ENCODE measurements around the gene HNRNPAB.

Gene HNRNPAB

DNA sequence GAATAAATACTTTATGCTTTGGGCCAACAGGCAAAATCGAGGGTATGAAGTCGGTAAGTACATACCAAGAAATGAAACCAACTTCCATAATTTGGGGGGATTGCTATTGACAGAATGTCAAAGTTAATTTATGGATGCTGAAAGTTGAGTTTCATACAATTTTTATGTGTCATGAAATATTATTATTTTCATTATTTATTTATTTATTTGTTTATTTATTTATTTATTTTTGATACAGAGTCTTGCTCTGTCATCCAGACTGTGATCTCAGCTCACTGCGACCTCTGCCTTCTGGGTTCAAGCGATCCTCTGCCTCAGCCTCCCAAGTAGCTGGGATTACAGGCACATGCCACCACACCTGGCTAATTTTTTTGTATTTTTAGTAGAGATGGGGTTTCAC, 12.7 kb upstream of the HNRNPAB start:
- peaks cover 0 to 33% of the 10 kb centered on the region in 2 donors for H3K27me3 ChIP-seq
- no peak overlapping the region for H3K4me3 ChIP-seq
- H3K4me1 ChIP-seq, result no peaks in the 10 kb centered on the region
- no peaks in the 10 kb centered on the region for H3K36me3 ChIP-seq
- TF ChIP-seq, protein P1, sequence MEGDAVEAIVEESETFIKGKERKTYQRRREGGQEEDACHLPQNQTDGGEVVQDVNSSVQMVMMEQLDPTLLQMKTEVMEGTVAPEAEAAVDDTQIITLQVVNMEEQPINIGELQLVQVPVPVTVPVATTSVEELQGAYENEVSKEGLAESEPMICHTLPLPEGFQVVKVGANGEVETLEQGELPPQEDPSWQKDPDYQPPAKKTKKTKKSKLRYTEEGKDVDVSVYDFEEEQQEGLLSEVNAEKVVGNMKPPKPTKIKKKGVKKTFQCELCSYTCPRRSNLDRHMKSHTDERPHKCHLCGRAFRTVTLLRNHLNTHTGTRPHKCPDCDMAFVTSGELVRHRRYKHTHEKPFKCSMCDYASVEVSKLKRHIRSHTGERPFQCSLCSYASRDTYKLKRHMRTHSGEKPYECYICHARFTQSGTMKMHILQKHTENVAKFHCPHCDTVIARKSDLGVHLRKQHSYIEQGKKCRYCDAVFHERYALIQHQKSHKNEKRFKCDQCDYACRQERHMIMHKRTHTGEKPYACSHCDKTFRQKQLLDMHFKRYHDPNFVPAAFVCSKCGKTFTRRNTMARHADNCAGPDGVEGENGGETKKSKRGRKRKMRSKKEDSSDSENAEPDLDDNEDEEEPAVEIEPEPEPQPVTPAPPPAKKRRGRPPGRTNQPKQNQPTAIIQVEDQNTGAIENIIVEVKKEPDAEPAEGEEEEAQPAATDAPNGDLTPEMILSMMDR (IDR thresholded peaks at IDR 0.05), result no peak
- DNase-seq, result no peak
- H3K9me3 ChIP-seq, result no peaks in the 10 kb centered on the region
- intact Hi-C loops (cut with DNase I; ENCODE audit: low total_unique reads), result no loop called here
- no peak overlapping the region for H3K27ac ChIP-seq

DNA sequence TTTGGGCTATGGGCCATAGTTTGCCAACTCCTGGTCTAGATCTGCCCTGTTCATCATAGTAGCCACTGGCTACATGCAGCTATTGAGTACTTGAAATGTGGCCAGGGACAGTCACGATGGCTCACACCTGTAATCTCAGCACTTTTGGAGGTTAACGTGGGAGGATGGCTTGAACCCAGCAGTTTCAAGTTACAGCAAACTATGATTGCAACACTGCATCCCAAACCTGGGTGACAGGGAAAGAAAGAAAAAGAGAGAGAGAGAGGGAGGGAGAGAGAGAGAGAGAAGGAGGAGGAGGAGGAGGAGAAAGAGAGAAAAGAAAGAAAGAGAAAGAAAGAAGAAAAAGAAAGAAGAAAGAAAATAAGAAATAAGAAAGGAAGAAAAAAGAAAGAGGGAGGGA, 12.1 kb upstream of the HNRNPAB start:
- TF ChIP-seq, protein P1 (IDR thresholded peaks at IDR 0.05), result no peak
- Histone ChIP-seq H3K4me3 (no peak overlapping the region), H3K27me3 (peaks cover 0 to 33% of the 10 kb centered on the region in 2 donors), H3K4me1 (no peaks in the 10 kb centered on the region), H3K36me3 (no peaks in the 10 kb centered on the region), H3K27ac (no peak overlapping the region), H3K9me3 (no peaks in the 10 kb centered on the region)
- intact Hi-C loops (cut with DNase I; ENCODE audit: low total_unique reads), result no loop called here
- no peak for DNase-seq

DNA sequence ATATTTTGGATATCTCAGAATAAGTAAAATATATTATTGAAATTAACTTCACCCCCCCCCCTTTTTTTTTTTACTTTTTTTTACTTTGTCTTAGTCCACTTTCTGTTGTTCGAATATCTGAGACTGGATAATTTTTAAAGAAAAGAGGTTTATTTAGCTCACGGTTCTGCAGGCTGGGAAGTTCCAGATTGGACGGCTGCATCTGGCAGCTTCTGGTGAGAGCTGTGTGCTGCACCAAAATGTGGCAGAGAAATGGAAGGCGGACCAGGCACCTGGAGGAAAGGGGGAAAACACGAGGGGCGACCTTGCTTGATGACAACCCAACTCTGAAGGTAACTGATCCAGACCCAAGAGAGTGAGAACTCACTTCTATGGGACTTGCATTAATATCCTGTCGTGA, 11.5 kb upstream of the HNRNPAB start:
- H3K4me3 ChIP-seq, result no peak overlapping the region
- no peak for DNase-seq
- no peak overlapping the region for H3K27ac ChIP-seq
- H3K9me3 ChIP-seq, result no peaks in the 10 kb centered on the region
- H3K36me3 ChIP-seq, result no peaks in the 10 kb centered on the region
- intact Hi-C loops (cut with DNase I; ENCODE audit: low total_unique reads), result no loop called here
- H3K4me1 ChIP-seq, result no peaks in the 10 kb centered on the region
- TF ChIP-seq, protein P1 (IDR thresholded peaks at IDR 0.05), result no peak
- H3K27me3 ChIP-seq, result peaks cover 0 to 33% of the 10 kb centered on the region in 2 donors

DNA sequence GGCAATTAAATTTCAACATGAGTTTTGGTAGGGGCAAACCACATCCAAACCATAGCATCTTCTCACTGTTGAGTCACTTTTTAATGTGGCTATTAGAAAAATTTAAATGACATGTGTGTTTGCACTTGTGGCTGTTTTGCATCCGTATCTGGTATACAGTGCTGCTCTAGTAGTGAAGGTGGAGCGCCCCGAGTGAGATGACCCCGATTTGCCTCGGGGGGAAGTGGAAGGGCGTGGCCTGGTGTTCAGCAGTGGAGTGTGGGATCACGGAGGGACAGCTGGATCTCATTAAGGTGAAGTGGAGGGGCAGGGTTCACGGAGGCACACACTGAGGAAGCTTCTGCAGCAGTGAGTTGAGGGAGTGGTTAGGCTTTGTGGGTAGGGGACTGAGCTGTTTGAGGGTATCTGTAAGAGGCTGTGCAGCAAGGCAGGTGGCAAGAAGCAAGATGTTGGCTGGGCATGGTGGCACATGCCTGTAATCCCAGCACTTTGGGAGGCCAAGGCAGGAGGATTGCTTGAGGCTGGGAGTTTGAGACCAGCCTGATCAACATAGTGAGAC, 11.0 kb upstream of the HNRNPAB start:
- Histone ChIP-seq H3K4me3 (no peak overlapping the region), H3K4me1 (no peaks in the 10 kb centered on the region), H3K27ac (no peak overlapping the region), H3K9me3 (no peaks in the 10 kb centered on the region), H3K36me3 (no peaks in the 10 kb centered on the region), H3K27me3 (peaks cover 0 to 30% of the 10 kb centered on the region in 2 donors)
- intact Hi-C loops (cut with DNase I; ENCODE audit: low total_unique reads), result no loop called here
- TF ChIP-seq, protein P1 (IDR thresholded peaks at IDR 0.05), result no peak
- DNase-seq, result no peak

DNA sequence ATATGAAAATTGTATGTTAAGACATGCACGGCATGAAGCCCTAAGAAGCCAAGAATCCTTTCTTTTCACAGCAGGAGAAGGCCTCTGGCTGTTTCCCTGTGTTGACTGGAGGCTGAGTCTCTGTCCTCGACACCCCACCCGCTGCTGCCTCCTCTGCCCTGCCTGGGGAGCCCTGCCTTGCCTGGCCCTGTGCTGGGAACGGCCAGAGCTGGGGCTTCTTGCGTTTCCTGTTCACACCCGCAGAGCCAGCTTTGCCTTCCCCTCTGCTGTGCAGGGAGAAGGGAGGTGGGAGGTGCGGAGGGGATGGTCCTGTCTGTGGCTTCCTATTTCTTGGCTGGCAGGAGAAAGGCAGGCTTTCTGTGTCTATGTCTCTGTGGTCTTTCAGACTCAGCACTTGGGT, 10.3 kb upstream of the HNRNPAB start:
- Histone ChIP-seq H3K36me3 (no peaks in the 10 kb centered on the region), H3K9me3 (no peaks in the 10 kb centered on the region), H3K4me1 (no peaks in the 10 kb centered on the region), H3K4me3 (no peak overlapping the region), H3K27ac (no peak overlapping the region), H3K27me3 (peaks cover 0 to 24% of the 10 kb centered on the region in 2 donors)
- peak in 1 of 2 donors; percentile 64 for DNase-seq
- intact Hi-C loops (cut with DNase I; ENCODE audit: low total_unique reads), result no loop called here
- TF ChIP-seq, protein P1 (IDR thresholded peaks at IDR 0.05), result no peak
